HPDE6-E6E7 (cell line): ENCODE data around the gene TIA1.
"Not testable (repeated sequence)": the region's sequence is repeated elsewhere in the genome, so short reads cannot be mapped to it uniquely, and the experiment has no call there.

Experiments used
- DNase-seq: peaks from one replicate; pipeline ENCODE4 v3.0.0; 2011; ENCODE audit warnings: missing footprints; ENCODE audit errors: extremely low spot score

Gene TIA1

DNA sequence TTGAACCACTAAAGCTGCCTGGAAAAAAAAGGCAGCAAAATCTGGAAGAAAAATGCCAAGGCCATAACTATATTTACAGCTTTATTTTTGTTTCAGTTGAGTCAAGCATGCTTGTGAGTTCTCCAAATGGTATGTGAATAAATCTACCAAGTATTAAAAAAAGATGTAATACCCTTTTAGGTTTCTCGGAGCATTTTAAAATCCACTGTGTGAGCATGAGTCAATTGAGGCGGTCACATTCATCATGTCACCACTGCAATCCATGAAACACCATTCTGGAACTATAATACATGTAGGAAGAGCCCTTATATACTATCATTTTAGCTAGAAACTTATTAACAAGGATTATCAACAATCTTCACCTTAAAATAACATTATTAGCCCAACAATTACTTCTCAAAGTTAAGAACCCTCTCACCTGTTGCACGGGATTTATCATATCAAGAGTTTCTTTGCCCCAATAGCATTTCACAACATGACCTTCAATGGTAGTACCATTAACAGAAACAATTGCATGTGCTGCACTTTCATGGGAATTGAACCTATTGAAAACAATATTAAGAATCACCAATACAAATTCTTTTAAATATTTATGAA, 33.4 kb downstream of the TIA1 start:
- DNase-seq: no peak

DNA sequence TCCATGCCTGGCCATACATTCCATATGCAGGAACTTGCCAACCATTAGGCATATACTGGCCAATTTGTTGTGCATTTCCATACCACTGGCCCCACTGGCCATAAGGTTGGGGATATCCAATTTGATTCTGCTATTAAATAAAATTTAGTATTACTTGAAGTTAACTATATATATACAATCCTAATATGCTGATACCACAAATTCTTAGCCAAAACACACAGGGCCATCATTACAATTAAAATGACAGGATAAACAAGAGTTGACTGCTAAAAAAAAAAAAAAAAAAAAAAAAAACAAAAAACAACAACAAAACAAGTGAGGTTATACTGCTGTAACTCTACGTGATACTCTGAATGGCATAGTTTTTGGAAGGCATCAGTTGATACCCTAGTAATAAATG, 34.1 kb downstream of the TIA1 start:
- no peak for DNase-seq

DNA sequence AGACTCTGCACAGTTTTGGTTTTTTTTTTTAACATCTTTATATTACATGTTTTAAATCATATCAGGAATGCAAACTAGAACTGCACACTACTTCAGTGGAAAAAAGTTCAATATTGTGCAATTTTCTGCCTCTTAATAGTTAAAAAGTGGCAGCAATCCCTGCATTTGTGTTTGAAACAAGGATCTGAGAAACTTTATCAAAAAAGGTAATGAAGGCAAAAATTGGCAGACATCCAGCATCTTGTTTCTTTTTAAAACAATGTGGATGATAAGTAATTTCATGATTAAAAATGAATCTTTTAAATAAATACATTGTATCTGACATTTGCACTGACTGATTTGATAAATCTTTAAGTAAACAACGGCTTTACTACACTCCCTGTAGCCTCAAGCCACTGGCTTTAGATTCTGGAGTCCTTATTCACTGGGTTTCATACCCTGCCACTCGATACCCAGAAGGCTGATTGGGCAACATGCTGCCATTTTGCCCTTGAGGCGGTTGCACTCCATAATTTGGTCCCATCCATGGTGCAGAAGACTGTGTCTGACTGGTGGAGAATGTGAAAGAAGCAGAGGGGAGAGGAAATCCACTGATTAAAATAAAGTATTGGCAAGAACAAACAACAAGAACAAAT, 36.0 kb downstream of the TIA1 start:
- no peak for DNase-seq

DNA sequence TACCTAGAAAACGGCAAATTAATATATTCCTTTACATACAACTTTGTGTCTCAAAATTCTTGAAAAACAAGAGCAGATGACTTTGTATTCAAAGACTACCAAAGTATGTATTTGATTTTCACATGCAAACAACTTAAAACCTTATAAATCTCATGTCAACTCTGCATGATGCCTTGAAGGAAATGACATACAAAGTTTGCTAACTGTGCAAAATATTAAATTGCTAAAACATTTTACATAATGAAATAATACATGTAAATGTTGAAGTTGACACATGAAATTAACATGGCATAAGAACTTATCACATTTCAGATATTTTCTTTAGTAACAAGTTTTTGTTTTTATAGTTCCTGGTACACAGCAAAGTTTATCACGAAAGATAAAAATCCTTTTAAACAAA, 36.8 kb downstream of the TIA1 start:
- DNase-seq: no peak

DNA sequence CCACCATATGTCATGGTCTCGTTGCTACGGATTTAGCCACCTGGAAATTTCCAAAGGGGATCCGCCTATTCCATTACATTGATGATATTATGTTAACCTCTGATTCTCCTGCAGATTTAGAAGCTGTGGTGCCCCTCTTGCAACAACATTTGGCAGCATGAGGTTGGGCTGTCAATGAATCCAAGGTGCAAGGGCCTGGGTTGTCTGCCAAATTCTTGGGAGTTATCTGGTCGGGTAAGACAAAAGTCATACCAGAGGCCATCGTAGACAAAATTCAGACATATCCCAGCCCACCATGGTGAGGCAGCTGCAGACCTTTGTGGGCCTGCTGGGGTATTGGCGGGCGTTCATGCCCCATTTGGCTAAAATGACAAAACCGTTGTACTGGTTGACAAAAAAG, 44.0 kb downstream of the TIA1 start:
- no peak for DNase-seq

DNA sequence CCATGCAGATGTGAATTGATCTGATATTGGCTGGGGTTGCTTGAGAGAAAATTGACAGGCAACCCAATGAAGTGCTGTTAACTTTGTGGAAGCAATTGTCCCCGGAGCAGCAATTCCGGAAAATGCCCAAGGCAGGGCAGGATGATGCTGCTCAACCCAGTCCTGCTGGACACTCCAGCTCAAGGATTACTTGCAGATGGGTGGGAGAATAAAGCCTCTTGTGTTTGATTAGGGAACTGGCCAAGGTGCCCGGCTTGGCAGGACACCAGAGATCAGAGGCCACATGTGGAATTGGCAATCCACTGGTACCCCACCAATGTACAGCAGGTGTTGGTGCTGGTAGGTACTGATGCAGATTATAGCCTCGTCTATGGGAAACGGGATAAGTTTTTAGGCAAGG, 45.3 kb downstream of the TIA1 start:
- no peak for DNase-seq

DNA sequence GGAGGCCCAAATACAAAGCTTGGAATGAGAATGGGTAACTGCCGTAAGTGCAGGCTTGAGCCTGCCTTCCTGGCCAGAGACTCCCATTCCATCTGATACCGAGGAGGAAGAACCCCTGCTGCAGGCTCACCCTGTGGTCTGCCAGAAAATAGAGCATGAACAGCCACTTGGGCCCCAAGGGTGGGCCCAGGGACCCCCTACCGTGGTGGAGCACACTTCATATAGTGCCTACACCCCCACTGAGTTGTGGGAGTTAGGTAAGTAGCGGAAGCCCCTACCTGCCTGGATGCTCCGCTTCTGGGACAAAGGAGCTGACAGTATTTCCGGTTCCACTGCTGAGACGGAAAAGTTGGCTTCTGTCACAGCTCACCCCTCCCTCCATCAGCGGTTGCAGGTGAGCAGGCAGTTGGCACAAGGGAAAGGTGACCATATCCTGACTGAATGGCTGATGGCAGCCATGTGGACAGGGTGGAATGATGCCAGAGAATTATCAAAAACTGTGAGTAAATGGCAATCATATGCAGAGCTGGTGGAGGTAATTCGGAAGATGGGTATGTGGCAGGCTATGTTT, 46.1 kb downstream of the TIA1 start:
- DNase-seq: no peak

DNA sequence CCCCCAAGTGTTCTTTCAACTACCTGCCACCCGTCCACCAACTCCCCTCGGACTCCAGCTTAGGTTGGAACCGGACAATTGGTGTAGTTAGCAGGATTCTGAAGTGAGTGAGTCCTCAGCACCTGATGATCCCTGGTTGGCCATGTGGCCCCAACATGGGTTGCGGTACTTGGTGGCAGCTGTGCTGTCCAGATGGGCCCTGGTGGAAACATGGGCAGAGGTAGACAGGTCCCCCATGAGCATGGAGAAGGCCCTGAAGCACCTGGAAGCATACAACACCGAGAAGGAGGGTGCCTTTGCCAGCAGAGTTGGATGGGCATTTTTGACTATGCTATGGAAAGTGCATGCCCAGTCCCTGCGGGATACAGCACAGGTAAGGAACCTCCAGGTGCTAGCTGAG, 46.6 kb downstream of the TIA1 start:
- no peak for DNase-seq

DNA sequence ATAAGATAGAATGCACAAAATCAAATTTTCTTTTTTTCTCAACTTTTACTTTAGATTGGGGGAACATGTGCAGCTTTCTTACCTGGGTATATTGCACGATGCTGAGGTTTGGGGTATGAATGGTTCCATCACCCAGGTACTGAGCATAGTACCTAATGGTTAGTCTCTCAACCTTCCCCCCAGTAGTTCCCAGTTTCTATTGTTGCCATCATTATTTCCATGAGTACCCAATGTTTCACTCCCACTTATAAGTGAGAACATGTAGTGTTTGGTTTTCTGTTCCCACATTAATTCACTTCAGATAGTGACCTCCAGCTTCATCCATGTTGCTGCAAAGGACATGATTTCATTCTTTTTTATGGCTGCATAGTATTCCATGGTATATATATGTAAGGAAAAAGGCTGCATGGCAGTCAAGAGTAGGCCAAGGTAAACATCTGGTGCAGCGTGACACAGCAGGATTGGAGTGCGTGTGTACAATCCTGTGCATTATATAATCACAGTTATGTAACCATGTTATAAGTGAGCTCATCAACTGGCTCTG, 47.1 kb downstream of the TIA1 start:
- DNase-seq: no peak

DNA sequence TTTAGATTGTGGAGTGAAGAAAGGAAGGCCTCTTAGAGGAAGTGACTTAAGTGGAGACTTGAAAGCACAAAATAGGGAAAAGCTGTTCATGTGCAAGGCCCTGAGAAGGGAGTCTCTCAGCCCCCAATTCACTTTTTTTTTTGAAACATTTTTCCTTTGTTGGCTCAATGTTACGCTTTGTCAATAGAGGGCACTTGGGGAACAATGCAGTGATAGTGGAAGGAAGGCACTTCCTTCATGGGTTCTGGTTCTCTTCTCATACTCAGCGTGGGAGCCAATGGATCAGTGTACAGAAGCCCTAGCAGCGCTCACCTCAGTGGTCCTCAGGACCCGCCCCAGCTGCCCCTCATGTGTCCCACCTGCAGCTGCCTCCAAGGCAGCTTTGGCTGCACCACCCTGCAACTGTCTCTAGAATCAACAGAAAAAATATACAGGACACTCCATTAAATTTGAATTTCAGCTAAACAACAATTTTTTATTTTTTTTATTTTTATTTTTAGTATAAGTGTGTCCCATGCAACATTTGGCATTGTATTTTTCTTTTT, 49.0 kb downstream of the TIA1 start:
- DNase-seq: no peak

DNA sequence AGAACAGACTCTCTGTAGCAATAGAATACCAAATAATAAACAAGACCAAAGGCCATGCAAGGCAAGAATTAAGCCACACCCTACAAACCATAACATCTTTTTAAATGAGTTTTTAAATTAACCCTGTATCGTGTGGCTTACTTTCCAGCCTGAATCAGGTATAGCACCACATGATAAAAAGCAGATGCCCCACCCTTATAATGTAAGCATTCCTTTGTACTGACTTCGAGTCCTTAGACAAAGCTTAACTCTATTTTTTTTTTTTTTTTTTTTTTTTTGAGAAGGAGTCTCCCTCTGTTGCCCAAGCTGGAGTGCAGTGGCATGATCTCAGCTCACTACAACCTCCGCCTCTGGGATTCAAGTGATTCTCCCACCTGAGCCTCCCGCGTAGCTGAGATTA, 55.9 kb downstream of the TIA1 start:
- DNase-seq: no peak

DNA sequence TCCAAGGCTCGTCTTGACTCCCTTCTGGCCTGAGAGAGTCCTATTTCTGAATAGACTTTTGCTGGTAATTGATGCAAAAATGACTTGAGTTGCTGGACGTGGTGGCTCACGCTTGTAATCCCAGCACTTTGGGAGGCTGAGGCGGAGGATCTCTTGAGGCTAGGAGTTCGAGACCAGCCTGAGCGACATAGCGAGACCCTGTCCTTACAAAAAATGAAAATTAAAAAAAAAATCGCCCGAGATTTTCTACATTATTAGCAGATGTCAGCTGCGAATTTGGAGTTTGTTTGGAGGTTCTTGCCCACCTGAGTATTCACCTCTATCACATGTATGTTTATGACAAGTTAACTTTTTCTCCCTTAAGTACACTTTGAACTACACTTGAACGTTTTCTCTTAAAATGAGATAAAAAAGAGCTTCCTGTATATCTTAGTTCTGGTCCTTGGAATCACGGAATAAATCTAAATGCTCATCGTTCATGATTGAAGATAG, 57.1 kb downstream of the TIA1 start:
- DNase-seq: no peak

DNA sequence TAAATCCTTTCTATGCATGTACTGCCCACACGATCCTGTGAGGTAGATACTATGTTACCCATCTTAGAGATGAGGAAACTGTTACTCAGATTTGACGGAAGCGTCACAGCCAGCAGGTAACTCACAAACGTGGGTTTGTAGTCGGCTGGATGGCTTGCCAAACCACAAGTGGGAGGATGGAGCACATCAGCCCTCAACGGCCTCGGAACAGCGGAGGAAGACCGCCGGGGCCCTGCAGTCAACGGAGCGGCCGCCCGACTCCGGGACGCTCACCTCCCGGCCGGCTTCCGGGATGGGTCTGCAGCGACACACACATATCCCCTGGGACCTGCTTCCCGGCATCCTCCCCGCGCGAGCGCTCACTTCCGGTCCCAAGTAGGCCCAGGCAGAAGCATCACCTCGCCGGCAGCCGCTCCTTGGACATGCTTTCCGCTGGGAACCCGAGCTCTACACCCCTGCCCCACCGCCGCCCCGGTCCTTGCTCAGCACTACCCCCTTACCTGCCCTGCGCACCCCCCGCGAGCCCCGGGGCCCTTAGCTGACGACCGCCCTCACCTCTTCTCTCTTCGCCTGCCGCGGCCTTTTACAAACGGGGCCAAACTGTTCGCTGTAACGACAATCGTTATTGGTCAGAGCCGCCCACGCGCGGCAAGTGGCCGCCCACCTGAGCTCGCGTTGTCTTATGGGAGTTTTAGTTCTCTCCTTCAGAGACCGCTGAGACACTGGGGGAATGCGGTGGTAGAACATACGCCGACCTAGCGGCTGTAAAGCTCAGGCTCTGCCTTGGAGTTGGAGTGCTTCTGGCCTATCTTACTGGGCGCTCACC, 57.8 kb downstream of the TIA1 start, which contains the start of gene C2orf42:
Gene C2orf42, minus strand, starts transcription at position 602 of the 826 bp plus-strand sequence. CDS start 9,034 bp downstream, outside the sequence.
- DNase-seq: peak; percentile 95

DNA sequence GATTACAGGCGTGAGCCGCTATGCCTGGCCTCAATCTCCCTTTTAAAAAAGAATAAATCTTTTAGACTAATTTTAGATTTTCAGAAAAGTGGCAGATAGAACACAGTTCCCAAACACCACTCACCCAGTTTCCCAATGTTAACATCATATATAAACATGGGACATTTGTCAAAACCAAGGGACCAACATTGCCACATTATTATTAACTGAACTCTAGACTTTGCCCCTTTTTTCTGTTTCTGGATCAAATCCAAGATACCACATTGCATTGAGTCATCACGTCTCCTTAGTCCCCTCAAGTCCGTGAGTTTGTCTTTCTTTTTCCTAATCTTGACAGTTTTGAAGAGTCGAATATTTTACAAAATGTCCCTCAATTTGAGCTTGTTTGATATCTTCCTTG, 60.0 kb downstream of the TIA1 start:
- no peak for DNase-seq

DNA sequence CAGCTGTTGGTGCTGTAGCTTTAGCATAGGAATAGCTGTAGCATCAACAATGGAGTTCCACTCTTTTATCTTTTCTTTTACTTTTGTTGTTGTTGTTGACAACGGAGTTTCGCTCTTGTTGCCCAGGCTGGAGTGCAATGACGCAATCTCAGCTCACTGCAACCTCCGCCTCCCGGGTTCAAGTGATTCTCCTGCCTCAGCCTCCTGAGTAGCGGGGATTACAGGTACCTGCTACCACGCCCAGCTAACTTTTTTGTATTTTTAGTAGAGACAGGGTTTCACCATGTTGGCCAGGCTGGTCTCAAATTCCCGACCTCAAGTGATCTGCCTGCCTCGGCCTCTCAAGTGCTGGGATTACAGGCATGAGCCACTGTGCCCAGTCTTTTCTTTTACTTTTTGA, 61.3 kb downstream of the TIA1 start:
- not testable (repeated sequence) for DNase-seq

DNA sequence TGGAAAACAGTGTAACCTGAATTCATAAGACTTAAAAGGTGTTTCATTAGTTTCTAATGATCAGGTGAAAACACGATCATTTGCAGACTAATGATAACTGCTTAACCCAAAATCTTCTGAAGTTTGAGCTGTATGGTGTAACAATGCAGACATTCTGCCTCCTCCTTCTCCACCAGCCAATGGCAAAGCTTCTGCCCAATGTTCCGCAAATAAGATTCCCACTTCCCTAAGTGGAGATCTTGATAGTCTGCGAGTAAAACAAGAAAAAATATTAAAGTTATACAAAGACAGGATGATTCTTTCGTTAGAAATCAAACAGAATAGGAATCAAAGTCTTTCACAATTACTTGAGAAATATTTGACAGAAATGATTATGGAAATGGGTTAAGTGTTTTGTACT, 65.7 kb downstream of the TIA1 start:
- no peak for DNase-seq

DNA sequence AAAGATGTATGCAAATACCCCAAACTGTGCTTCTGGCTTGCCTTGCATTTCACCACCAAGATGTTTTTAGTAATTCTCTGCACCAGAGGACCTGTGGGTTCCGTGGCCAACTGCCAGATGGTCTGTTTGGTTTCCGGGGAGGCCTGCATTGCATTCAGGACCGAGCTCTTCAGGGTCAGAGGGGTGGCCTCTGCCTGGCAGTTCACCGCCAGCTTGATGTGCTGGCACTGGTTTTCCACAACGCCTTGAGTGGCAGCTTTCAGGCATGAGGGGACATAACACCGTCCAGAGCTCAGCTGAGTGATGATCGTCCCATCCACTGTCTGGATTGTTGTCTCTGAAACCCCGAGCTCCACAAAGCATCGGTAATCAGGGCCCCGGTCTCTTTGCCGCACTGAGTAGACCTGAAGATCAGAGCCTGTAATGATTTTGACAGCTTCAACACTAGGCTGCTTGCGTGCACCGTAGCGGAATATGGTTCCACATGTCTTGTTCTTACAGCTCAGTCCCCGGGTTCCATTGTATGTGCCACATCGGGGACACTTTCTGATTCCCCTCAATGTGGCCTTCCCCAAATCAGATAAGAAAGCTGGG, 67.0 kb downstream of the TIA1 start:
- DNase-seq: no peak

DNA sequence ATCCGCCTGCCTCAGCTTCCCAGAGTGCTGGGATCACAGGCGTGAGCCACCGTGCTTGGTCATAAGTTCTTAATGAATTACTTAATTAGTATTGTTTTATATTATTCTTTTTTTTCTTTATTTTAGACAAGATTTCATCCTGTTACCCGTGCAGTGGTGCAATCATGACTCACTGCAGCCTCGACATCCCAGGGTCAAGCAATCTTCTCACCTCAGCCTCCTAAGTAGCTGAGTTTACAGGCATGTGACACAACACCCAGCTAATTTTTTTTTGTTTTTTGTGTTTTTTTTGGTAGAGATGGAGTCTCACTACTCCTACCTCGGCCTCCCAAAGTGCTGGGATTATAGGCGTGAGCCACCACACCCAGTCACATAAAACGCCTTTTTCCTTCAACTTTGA, 74.9 kb downstream of the TIA1 start:
- no peak for DNase-seq

DNA sequence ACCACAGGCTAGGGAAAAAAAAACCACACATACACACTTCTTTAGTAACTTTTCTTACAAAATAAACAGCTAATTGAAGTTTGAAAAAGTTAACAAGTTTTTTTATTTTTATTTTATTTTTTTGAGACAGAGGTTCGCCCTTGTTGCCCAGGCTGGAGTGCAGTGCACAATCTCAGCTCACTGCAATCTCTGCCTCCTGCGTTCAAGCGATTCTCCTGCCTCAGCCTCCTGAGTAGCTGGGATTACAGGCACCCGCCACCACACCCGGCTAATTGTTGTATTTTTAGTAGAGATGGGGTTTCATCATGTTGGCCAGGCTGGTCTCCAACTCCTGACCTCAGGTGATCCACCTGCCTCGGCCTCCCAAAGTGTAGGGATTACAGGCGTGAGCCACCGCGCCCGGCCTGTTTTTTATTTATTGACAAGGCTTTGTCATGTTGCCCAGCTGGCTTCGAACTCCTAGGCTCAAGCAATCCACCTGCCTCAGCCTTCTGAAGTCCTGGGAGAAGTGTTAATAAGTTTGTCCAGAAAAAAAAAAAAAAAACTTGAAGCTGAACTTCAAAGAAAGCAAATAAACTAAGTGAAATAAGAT, 78.7 kb downstream of the TIA1 start:
- DNase-seq: not testable (repeated sequence)

DNA sequence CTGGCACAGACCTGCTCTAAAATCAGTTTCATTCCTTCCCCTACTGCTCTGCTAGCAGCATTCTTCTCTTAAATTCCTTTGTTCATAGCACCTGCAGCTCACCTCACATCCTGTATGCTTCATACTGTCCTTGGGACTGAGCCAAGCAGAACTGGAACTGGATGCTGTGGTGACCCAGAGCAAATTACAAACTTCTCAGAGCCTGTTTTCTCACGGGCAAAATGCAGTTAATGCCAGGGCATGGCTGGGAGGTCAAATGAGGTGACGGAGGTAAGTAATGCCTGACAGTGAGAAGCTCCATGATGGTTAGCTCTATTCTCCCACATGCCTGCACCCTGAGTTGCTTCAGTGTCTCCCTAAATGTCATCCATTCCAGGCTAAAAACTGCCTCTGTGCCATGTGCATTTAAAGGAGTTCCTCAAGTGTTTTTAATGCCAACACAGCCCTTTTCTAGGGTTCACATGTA, 87.3 kb downstream of the TIA1 start:
- DNase-seq: no peak

DNA sequence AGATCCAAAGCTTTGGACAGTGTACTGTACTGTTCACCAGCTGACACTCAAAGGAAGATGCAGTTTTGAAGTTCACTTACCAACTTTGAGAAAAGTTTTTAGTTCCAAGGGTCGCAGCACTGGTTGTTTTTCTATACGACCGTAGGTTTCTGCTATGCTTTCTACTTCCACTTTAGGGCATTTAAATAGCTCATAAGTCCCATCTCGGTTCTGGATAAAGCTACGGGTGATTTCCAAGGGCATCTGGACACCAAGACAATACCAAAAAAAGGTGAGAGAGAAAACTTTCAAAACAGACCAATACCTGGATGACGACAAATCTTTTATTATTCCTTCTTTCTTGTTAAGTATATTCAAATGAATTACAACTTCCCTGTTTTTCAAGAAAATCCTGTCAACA, 87.9 kb downstream of the TIA1 start:
- DNase-seq: no peak
